Measurements from ENCODE around the gene MMD2.

DNA sequence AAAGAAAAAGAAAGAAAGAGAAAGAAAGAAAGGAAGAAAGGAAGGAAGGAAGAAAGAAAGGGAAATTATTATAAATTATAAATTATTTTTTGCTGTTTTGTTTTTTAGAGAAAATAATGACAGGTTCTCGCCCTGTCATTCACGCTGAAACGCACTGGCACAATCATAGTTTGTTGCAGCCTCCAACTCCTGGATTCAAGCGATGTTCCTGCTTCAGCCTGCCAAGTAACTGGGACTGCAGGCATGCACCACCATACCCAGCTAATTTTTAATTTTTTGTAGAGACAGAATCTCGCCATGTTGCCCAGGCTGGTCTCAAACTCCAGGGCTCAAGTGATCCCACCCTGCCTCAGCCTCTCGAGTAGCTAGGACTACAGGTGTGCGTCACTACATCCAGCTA, 21.6 kb downstream of the MMD2 start:
- TF ChIP-seq, protein P1, sequence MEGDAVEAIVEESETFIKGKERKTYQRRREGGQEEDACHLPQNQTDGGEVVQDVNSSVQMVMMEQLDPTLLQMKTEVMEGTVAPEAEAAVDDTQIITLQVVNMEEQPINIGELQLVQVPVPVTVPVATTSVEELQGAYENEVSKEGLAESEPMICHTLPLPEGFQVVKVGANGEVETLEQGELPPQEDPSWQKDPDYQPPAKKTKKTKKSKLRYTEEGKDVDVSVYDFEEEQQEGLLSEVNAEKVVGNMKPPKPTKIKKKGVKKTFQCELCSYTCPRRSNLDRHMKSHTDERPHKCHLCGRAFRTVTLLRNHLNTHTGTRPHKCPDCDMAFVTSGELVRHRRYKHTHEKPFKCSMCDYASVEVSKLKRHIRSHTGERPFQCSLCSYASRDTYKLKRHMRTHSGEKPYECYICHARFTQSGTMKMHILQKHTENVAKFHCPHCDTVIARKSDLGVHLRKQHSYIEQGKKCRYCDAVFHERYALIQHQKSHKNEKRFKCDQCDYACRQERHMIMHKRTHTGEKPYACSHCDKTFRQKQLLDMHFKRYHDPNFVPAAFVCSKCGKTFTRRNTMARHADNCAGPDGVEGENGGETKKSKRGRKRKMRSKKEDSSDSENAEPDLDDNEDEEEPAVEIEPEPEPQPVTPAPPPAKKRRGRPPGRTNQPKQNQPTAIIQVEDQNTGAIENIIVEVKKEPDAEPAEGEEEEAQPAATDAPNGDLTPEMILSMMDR (IDR thresholded peaks at IDR 0.05; ENCODE audit: low read length) = no peak
- no peak for TF ChIP-seq EZH2 (IDR thresholded peaks at IDR 0.05; ENCODE audit: borderline replicate concordance, low read length)
